Colonic mucosa (tissue), 4 donors: ENCODE results near the gene TECTA. TPM values are rescaled to one million over a fixed set of nuclear protein-coding genes. Genes with fewer than 3 reads are reported as not detected.

Experiments
- DNase-seq: peaks from one replicate; pipeline ENCODE4 v3.0.0-alpha.2; 2020
- H3K27ac ChIP-seq: fragments of 200-600 bp; one replicate; pipeline ENCODE4 v1.8.0; 2021
- H3K27me3 ChIP-seq: fragments of 200-600 bp; one replicate; pipeline ENCODE4 v1.8.0; 2021
- H3K36me3 ChIP-seq: fragments of 200-600 bp; one replicate; pipeline ENCODE4 v1.8.0; 2021
- H3K4me1 ChIP-seq: fragments of 200-600 bp; one replicate; pipeline ENCODE4 v1.8.0; 2021; ENCODE audit warnings: mild to moderate bottlenecking
- H3K4me3 ChIP-seq: fragments of 200-600 bp; one replicate; pipeline ENCODE4 v1.8.0; 2021
- H3K9ac ChIP-seq, 2 donors: one replicate each; pipeline ENCODE4 v1.7.0; 2013; ENCODE audit warnings: control low read depth in 2 of 2, low read depth in 2 of 2, low read length in 2 of 2
- H3K9me3 ChIP-seq: fragments of 200-600 bp; one replicate; pipeline ENCODE4 v1.8.0; 2021
- CTCF ChIP-seq: fragments of 200-600 bp; IDR thresholded peaks from one replicate; pipeline ENCODE4 v1.8.0; 2022; ENCODE audit warnings: antibody characterized with exemption, mild to moderate bottlenecking
- intact Hi-C: fragments of 100-400 bp; cut with DNase I; formaldehyde crosslinking; loops from one replicate; pipeline ENCODE4 v1.14.1; 2022
- total RNA-seq, 2 donors: library from RNA; stranded (reverse); fragmentation: NEBNext Ultra II Directional in 1 of 2; extraction: Animal tissue kit (Norgen Biotek cat#: 25700) in 1 of 2; gene quantifications; one replicate each; pipeline ENCODE4 v1.2.1, GENCODE V29; 2021
- donor health status: healthy.
- donor health status: DM: no; HTN: no; CAD: no.
- donor health status: DM: no; HTN: no; CAD: no.

Gene TECTA
- total RNA-seq, 2 donors from 2014 or later: 0.16 to 0.20 TPM

- no peak for TF ChIP-seq CTCF
- no peak overlapping the region for H3K27ac ChIP-seq
- H3K4me1 ChIP-seq: no peaks in the 10 kb centered on the region
- DNase-seq: no peak
- H3K4me3 ChIP-seq: no peak overlapping the region
- no peaks in the 10 kb centered on the region for H3K9me3 ChIP-seq
- H3K36me3 ChIP-seq: no peaks in the 10 kb centered on the region
- H3K9ac ChIP-seq: no peak overlapping the region
- intact Hi-C loops: no loop called here
- no peaks in the 10 kb centered on the region for H3K27me3 ChIP-seq
Observed at GRCh38 chr11:121149116-121149515, 48.1 kb downstream of the TECTA start.

GRCh38 chr11:121151207-121151688 lies 50.2 kb downstream of the TECTA start:
- no peak for DNase-seq
- intact Hi-C loops: no loop called here
- Histone ChIP-seq H3K4me3 (no peak overlapping the region), H3K27me3 (no peaks in the 10 kb centered on the region), H3K27ac (no peak overlapping the region), H3K9me3 (no peaks in the 10 kb centered on the region), H3K9ac (no peak overlapping the region), H3K4me1 (no peaks in the 10 kb centered on the region), H3K36me3 (no peaks in the 10 kb centered on the region)
- TF ChIP-seq CTCF: no peak

- no peak for DNase-seq
- Histone ChIP-seq H3K4me1 (no peaks in the 10 kb centered on the region), H3K4me3 (no peak overlapping the region), H3K9me3 (no peaks in the 10 kb centered on the region), H3K27ac (no peak overlapping the region), H3K36me3 (no peaks in the 10 kb centered on the region), H3K27me3 (no peaks in the 10 kb centered on the region), H3K9ac (no peak overlapping the region)
- intact Hi-C loops: no loop called here
- no peak for TF ChIP-seq CTCF
Observed at GRCh38 chr11:121152764-121153163, 51.7 kb downstream of the TECTA start.

GRCh38 chr11:121153472-121153871 lies 52.4 kb downstream of the TECTA start:
- intact Hi-C loops: no loop called here
- no peak for DNase-seq
- no peaks in the 10 kb centered on the region for H3K4me1 ChIP-seq
- no peak for TF ChIP-seq CTCF
- no peak overlapping the region for H3K4me3 ChIP-seq
- no peaks in the 10 kb centered on the region for H3K36me3 ChIP-seq
- H3K27ac ChIP-seq: no peak overlapping the region
- no peak overlapping the region for H3K9ac ChIP-seq
- no peaks in the 10 kb centered on the region for H3K9me3 ChIP-seq
- H3K27me3 ChIP-seq: no peaks in the 10 kb centered on the region

GRCh38 chr11:121154486-121155314 lies 53.7 kb downstream of the TECTA start:
- H3K27me3 ChIP-seq: no peaks in the 10 kb centered on the region
- intact Hi-C loops: no loop called here
- H3K4me3 ChIP-seq: no peak overlapping the region
- no peak for DNase-seq
- H3K9me3 ChIP-seq: no peaks in the 10 kb centered on the region
- H3K27ac ChIP-seq: no peak overlapping the region
- no peaks in the 10 kb centered on the region for H3K36me3 ChIP-seq
- TF ChIP-seq CTCF: no peak
- no peaks in the 10 kb centered on the region for H3K4me1 ChIP-seq
- no peak overlapping the region for H3K9ac ChIP-seq
